Hypothalamus (tissue), 51 donors: ENCODE results near the gene LENG1.
"Not testable (repeated sequence)": the region's sequence is repeated elsewhere in the genome, so short reads cannot be mapped to it uniquely, and the experiment has no call there.

Experiments
- DNase-seq, 51 donors: peaks; one replicate each; lab custom pipeline; 2025; lab: John Stamatoyannopoulos, UW

The LENG1 gene

DNA sequence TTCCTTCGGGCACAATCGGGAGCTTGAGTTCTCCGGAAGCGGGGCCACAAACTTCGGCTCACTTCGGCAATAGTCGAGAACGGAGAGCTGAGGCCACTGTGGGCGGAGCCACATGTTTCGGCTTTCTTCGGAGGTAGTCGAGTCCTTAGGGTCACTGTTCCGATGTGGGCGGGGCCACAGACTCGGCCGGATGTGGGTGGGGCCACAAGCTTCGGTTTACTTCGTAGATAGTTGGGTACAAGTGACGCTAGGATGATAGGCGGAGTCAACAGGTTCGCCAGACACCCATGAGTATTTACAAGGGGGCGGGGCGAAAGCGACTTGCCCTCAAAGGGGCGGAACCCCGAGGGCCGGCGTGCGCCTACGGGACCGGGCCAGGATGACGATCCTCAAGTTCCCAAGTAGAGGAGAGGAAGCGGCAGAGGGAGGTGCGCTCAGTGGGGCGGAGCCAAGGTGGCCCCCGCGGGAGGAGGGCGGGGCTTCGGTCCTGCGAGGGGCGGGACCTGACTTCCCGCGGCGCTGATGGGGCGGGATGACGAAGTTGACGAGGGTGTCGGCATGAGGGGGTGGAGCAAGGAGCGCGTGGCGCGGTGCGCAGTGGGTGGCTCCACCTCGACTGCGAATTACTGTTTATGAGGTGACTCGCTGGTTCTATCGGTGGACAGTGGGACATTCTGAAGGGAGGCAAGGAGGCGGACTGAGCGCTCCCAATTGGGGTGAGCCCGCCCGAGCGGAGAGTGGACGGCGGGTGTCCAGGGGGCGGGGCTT lies 30.4 kb upstream of the LENG1 start:
- DNase-seq = peak; percentile 98 to 100 (median 100)

DNA sequence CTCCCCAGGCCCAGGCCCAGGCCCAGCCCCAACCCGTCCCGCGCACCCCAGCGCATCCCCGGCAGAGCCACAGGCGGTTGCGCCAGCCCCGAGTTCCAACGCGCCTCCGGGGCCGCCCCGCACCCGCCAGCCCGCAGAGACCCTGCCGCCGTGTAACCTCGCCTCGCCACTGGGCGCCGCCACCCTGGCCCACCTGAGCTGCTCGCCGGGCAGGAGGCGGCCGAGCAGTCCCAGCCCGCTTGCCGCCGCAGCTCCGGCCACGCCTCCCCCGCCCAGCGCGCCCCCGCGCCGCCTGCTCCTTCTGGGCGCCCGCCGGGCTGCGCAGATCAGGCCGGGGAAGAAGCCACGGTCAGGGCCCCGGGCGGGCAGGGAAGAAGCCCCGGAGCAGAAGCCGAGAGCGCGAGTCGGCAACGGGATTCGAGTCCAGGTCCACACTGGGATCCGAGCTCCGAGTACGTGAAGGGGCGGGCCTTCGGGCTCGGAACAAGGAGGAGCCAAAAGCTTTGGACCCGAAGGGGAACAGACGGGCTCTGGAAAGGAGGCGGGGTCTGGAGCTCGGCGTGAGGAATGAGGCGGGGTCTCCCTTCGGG lies 29.7 kb upstream of the LENG1 start, which contains the start of gene MBOAT7:
Gene MBOAT7, minus strand, starts transcription at position 436 of the 590 bp plus-strand sequence. CDS start 1,072 bp downstream, outside the sequence.
- no peak for DNase-seq

DNA sequence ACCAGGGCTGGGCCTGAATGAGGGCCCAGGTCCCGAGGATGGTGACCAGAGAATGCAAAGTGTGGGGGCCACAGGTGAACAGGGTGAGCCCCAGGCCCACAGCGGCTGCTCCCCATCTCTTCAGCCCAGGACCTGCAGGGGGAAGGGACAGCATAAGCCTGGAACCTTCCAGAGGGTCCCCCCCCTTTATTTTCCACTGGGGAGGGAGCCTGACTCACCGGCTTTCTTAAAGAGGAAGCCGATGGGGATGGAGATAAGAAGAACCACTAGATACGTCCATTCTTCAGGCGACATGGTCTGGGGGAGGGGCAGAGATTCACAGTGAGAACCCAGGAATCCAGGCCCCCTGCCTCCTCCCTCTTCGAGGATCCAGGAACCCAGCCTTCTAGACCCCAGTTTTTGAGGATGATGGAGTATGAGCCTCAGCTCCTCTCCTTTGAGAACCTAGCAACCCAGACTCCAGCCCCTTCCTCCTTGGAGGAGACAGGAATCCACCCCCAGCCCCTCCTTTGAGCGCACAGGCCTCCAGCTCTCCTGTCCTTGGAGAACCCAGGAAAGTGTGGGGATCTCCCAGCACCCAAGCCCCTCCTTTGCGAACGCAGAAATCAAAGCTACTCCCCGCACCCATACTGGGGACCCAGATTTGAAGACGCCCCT lies 28.8 kb upstream of the LENG1 start:
- DNase-seq = peak in 8 of 51 donors; percentile 3 to 31 (median 17)

DNA sequence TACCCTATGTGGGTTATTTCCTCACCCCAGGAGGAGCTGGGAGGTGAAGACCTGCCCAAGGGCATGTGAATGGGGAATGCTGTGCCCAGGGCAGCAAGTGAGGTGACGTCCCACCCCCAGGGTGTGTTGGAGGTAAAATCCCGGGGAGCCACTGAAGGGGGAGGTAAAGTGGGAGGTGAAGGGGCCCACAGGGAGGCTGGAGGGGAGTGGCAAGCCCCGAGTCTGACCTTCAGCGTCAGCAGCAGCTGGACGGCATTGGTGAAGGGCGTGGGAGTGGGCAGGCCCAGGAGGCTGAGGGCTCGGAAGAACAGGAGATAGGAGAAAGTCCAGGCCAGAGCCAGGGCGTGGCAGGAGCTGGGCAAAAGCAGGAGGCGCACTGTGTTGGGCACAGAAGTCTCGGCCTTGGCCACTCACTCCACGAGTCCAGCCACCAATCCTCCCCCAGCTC lies 27.4 kb upstream of the LENG1 start:
- DNase-seq = no peak

DNA sequence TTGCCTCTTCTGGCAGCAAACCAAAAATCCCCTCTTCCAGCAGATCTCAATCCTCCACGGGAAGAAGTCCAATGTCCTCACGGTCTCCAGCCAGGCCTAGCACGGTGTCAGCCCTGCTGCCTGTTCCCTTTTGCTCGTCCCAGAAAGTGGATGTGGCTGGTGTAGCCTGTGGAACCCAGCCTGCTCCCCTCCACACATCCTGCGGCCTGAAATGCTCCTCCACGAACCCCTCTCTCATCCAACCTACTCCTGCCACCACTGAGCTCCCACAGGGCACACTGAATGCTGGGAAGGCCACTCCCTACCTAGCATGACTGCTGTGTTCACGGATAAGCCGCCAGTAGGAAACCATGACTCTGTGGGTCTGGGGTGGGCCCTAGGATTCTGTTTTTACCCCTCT lies 26.8 kb upstream of the LENG1 start:
- DNase-seq = no peak

DNA sequence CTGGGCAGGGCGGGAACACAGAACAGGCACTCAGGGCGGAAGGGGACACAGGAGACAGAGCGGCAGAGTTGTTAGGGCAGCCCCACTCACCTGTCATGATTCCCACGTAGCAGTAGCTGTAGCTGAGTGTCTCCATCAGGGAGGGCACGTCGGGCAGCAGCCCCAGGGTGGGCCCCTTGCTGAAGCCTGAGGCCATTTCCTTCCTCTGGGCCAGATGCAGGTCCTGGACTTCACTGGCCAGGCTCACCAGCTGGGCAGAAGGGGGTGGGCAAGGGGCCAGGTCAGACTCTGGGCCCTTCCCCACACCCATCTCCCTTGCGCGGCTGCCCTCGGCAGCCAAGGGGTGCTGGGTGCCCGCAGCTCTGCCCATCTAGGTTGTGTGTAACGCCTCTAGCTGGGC lies 23.9 kb upstream of the LENG1 start:
- no peak for DNase-seq

DNA sequence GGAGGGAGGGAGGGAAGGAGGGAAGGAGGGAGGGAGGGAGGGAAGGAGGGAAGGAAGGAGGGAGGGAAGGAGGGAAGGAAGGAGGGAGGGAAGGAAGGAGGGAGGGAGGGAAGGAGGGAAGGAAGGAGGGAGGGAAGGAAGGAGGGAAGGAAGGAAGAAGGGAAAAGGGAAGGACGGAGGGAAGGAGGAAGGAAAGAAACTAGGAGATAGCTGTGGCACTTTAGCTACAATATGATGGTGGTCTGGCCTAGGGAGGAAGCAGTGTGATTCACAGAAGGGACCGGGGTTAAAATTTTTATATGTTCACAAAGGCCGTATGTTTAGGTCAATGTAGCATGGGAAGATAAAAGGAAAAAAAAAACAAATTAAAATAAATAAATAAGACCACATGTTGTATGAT lies 22.4 kb upstream of the LENG1 start:
- not testable (repeated sequence) for DNase-seq

DNA sequence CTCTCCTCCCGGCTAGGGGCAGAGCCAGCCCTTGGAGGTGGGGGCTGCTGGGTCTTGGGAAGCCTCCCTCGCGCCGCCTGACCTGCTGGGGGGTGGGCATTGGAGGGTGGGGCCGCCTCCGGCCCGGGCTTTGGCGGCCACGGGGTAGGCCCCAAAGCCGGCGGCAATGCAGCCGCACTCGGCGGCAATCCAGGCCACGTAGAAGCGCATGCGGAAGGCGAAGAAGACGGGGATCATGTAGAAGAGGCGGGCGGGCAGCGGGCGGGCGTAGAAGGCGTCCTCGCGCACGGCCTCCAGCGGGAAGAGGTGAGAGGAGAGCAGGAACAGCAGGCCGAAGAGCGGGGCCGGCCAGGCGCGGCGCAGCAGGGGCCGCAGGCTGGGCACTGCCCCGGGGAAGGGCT lies 21.2 kb upstream of the LENG1 start:
- DNase-seq = no peak

DNA sequence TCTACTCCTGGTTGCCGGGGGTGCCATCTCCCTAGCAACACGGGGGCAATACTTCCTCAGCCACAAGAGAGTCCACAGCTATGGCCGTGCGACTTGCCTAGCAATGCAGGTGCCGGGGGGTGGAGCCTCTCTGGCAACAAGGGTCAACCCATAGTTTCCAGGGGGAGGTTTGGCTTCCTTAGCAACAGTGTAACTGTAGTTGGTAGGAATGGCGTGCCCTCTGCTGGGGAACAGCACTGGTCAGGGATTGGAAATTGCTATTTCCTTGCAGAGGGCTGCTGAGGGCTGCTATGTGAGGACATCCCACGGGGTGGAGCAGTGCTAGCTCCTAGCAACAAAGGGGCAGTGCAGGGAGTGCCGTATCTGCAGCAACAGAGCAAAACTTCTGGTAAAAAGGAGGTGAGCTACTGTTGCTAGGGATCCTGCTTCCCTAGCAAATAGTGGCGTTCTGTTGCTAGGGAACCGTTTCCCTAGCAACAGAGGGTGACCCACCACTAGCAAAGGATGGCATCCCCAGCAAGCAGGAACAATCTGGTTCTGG lies 20.5 kb upstream of the LENG1 start:
- DNase-seq = peak in 34 of 51 donors; percentile 4 to 82 (median 46)

DNA sequence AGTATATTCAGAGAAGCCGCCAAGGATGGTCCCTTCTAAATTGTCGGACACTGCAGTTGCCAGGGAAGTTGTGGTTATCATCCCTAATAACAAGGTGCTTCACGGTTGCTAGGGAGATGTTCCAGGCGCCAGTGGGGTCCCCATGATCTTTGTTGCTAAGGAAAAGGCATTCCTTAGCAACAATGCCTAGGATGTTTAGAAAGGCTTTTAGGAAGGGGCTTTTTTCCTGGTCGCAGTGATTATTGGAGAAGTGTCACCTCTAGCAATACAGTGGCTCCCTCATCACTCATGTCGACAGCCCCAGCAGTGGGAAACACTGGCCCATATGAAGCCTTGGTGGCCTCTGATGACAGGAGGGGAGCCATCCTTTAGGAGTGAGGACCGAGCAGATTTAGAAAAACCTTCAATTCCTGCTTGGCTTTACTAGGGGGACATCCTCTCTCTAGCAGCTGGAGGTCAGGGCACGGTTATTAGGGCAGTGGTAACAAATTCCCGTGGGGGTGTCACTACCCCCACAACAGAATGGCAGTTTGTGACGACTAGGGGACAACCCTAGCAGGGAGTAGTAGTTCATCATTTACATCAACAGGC lies 19.8 kb upstream of the LENG1 start:
- peak in 1 of 51 donors; percentile 5 for DNase-seq

DNA sequence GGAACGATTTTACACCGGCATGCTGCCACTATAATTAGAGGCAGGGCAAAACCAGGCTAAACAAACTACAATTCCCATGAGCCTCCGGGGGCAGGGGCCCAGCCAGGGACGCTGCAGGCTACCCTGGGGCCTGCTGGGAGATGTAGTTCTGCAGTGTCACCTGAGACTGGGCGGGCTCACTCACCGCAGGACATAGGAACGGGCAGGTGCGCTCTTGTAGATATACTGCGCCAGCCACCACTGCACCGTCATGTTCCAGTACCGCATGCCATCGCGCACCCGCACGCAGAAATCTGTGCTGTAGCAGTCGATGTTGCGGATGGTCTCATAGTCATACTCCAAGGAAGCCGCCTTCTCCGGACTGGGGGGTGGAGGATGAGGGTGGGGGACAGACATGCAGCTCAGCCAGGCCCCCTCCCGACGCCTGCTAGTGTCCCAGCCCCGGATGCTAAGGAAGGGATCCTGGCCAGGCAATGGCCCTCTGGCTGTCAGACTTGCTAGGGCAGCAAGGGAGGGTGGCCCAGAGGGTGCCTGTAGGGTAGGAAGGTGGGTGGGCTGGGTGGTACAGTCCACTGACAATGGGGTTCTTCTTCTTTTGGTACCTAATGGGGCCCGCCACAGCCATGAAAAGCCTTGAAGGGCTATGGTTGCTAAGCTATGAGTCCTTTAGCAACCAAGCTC lies 19.2 kb upstream of the LENG1 start:
- DNase-seq = peak in 21 of 51 donors; percentile 4 to 54 (median 28)

DNA sequence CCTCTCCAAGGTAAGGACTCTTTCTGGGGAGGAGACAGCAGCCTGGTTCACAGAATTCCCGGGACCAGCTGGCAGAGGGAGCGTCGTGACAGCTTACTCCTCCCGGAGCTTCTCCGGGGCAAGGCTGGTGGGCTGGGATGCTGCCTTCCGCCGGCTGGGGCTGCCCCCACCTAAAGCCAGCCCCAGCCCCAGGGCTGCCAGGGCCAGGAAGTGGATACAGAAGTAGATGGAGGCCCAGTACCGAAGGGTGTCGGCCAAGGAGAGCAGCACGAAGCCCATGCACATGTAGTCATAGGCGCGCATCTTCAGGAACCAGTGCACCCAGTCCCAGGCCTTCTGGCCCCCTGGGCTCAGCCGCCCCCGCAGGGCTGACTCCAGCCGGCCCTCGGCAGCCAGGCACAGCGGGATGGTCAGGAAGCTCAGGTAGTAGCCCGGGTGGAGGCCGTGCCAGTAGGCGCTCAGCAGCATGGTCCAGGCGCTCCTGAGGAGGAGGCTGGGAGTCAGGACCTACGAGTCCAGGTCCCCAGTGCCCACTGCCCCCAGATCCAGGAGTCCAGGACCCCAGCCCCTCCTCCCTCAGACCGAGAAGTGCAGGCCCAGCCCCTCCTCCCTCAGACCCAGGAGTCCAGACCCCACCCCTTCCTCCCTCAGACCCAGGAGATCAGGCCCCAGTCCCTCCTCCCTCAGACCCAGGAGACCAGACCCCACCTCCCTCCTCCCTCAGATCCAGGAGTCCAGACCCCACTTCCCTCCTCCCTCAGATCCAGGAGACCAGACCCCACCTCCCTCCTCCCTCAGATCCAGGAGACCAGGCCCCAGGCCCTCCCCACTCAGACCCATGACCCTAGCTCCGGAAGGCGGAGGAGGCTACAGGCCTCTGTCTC lies 14.7 kb upstream of the LENG1 start:
- no peak for DNase-seq

DNA sequence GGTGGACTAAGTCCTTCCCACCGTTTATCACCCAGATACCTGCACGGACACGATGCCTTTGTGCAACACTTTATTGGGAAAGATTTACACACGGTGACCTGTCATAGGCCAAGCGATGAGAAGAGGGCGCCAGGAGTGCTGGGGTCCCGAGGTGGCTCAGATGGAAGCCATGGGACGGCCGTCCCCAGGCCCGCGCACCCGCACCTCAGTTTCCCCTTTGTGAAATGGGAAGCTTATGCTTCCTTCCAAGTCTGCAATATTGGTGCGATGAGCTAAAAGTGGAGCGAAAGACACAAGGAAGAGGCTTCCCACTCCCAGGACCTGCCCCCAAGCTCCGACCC lies 13.8 kb upstream of the LENG1 start:
- DNase-seq = no peak

DNA sequence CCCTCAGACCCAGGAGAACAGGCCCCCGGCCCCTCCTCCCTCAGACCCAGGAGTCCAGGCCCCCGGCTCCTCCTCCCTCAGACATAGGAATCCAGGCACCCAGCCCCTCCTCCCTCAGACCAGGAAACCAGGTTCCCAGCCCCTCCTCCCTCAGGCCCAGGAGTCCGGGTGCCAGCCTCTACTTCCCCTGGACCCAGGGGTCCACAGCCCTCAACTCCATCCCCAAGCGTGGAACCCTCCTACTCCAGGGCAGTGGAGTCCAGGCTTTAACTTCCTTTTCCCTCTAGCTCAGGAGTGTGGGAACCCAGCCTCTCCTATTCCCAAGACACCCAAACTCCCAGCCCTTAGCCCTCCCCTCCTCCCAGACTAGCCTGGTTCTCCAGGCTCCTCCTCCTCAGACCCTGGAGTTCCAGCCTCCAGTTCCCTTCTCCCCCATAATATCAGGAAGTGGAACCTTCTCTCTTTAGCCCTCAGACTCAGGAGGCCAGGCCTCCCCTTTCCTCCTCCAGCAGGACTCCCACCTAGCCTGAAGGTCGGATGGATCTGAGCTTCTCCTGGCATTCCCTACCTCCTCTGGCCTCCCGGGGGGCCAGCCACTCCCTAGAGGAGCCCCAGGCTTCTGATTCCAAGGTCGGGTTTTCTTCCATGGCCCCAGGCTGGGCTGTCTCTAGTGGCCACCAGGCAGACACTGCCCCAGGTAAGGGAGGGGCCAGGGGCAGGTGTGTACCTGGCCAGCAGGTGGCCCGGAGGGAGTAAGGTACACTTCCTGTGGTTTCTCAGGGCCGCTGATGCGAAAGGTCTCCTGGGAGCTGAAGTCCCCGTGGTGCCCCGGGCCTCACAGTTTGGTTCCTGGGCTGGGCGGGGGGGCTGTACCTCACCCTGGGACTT lies 13.2 kb upstream of the LENG1 start, which contains the start of gene TMC4:
Gene TMC4, minus strand, starts transcription at position 690 of the 888 bp plus-strand sequence. Its CDS starts 43 bp downstream, at position 647.
- no peak for DNase-seq

DNA sequence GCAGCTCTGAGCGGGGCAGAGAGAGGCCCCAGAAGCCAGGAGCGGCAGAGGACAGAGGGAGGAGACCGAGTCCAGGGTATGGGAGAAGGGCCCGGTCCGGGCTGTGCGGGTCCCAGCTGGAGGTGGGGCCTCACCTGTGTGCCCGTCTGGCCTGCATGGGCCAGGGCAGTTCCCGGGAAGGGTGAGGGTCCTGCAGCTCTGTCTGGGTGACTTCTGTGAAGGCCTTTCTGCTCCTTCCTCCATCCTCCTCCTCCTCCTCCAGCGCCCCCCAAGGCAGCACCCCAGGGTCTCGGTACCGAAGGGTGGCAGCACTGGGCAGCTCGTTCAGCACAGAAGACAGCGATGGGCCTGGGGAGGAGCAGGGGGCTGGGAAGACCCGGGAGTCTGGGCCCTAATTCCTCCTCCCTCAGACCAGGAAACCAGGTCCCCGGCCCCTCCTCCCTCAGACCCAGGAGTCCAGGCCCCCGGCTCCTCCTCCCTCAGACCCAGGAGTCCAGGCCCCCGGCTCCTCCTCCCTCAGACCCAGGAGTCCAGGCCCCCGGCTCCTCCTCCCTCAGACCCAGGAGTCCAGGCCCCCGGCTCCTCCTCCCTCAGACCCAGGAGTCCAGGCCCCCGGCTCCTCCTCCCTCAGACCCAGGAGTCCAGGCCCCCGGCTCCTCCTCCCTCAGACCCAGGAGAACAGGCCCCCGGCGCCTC lies 12.4 kb upstream of the LENG1 start:
- DNase-seq = not testable (repeated sequence)

DNA sequence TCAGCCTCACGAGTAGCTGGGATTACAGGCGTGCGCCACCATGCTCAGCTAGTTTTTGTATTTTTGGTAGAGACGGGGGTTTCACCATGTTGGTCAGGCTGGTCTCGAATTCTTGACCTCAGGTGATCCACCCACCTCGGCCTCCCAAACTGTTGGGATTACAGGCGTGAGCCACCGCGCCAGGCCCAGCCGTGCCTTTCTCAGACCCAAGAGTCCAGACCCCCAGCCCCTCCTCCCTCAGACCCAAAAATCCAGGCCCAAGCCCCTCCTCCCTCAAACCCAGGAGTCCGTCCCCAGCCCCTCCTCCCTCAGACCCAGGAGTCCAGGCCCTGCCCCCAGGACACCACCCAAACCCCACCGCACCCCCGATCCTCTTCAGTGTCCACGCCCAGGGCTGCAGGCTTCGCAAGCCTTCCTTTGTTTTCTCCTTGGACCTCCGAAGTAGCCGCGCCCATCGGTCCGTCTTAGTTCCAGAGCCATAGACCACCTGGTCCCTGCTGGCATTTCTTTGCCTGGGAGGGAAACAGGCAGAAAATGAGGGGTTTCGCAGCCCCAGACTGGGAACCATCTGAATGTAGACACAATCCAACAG lies 9.7 kb upstream of the LENG1 start:
- DNase-seq = no peak
